Common myeloid progenitor, CD34-positive (primary cell): ENCODE results near the gene BANK1.
"Not testable (repeated sequence)": the region's sequence is repeated elsewhere in the genome, so short reads cannot be mapped to it uniquely, and the experiment has no call there.

ENCODE experiments used
- CTCF ChIA-PET: fragments of 350-600 bp; sonication (Branson Sonifier 250); formaldehyde crosslinking; loops from one replicate; lab custom pipeline; 2021; ENCODE audit warnings: antibody characterized with exemption; lab: Charles Lee
- POLR2A ChIA-PET: fragments of 350-600 bp; sonication (Branson Sonifier 250); formaldehyde crosslinking; loops from one replicate; lab custom pipeline; 2021; ENCODE audit warnings: antibody characterized with exemption; lab: Charles Lee
- DNase-seq, 3 donors: peaks; one replicate each; pipeline versions ENCODE4 v3.0.0 to v3.0.0-alpha.2; 2013
- H3K27ac ChIP-seq, 2 experiments: 1 replicate in 1 of 2; 2 replicates in 1 of 2; pipeline ENCODE4 v1.7.0; 2013; ENCODE audit warnings: inconsistent platforms in 2 of 2, low read length in 2 of 2, mild to moderate bottlenecking in 2 of 2, low read depth in 1 of 2, moderate library complexity in 1 of 2; ENCODE audit not compliant: severe bottlenecking in 2 of 2, insufficient read depth in 1 of 2, poor library complexity in 1 of 2
- H3K27me3 ChIP-seq, 5 experiments: replicated peaks in 2 of 5; 1 replicate in 3 of 5; 2 replicates in 2 of 5; pipeline versions ENCODE4 v1.6.1 to v1.7.0; 2013; ENCODE audit warnings: low read length in 4 of 5, mild to moderate bottlenecking in 2 of 5, moderate library complexity in 2 of 5, inconsistent platforms in 1 of 5; ENCODE audit not compliant: insufficient read depth in 5 of 5, control insufficient read depth in 4 of 5
- H3K36me3 ChIP-seq, 4 experiments: 1 replicate in 2 of 4; 2 replicates in 2 of 4; pipeline versions ENCODE4 v1.6.1 to v1.7.0; 2013; ENCODE audit warnings: low read length in 3 of 4, control low read depth in 1 of 4, mild to moderate bottlenecking in 1 of 4; ENCODE audit not compliant: control insufficient read depth in 4 of 4, insufficient read depth in 4 of 4
- H3K4me1 ChIP-seq, 4 experiments: 1 replicate in 3 of 4; 2 replicates in 1 of 4; pipeline versions ENCODE4 v1.6.1 to v1.7.1; 2013; ENCODE audit warnings: low read length in 3 of 4, mild to moderate bottlenecking in 3 of 4, control low read depth in 1 of 4, inconsistent platforms in 1 of 4, moderate library complexity in 1 of 4; ENCODE audit not compliant: control insufficient read depth in 4 of 4, insufficient read depth in 4 of 4; ENCODE audit errors: control extremely low read depth in 1 of 4
- H3K4me3 ChIP-seq, 7 experiments: 1 replicate in 4 of 7; 2 replicates in 3 of 7; pipeline versions ENCODE4 v1.5.1 to v1.7.0; 2013; ENCODE audit warnings: mild to moderate bottlenecking in 7 of 7, low read length in 6 of 7, moderate library complexity in 6 of 7, inconsistent platforms in 2 of 7, low read depth in 2 of 7, control low read depth in 1 of 7; ENCODE audit not compliant: insufficient read depth in 4 of 7, control insufficient read depth in 1 of 7; ENCODE audit errors: extremely low read depth in 1 of 7
- H3K9me3 ChIP-seq, 5 experiments: 1 replicate in 4 of 5; 2 replicates in 1 of 5; pipeline versions ENCODE4 v1.6.1 to v1.7.1; 2013; ENCODE audit warnings: low read length in 4 of 5, mild to moderate bottlenecking in 2 of 5, inconsistent platforms in 1 of 5, low read depth in 1 of 5, moderate library complexity in 1 of 5; ENCODE audit not compliant: control insufficient read depth in 4 of 5, insufficient read depth in 2 of 5; ENCODE audit errors: control extremely low read depth in 1 of 5
- WGBS: methylation state at CpG from one replicate; pipeline ENCODE4 v1.1.5; 2013; ENCODE audit not compliant: insufficient coverage; 5-methylcytosine and 5-hydroxymethylcytosine counted together

Gene BANK1

DNA sequence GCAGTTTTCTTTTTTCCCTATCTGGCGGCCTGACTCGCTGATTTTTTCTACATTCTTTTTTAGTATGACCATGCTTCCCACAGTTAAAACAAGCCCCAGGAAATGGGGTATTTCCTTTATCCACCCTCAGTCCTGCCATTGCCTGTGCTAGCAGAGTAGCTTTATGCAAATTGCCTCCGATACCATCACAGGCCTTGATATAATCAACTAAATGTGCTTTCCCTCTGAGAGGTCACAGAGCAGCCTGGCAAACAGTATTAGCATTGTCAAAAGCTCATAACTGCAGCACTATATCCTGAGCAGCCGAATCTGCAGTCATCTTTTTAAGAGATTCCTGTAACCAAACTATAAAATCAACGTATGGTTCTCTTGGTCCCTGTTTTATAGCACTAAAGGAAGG is 115.0 kb downstream of the BANK1 start:
- CTCF ChIA-PET: not testable (repeated sequence)
- 91% methylated on average over 5 of the region's 5 CpGs for WGBS

DNA sequence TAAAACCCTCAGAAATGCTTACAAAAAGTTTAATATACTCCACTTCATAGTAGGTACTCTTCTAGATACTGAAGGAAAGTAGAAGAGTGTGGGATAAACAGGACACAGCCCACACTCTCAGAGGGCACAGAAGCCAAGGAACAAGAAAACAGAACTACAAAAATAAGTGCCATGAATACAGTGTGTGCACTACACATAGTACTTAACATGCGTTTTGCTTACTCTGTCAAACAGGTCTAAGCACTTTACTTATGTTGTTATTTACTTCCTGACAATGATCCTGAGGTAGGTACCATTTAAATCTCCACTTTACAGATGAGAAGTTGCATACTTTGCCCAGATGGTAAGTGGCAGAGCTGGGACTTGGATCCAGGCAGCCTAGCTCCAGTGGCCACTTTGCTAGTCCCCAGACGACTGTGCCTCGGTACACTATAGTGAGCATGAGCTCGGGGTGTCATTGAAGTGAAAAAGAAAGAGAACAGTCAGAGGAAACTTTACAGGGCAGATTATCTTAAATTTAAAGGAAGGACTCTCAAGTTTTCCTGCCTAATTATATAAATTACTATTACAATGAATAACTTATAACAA is 120.3 kb downstream of the BANK1 start:
- H3K36me3 ChIP-seq: no peaks in the 10 kb centered on the region
- ChIA-PET POLR2A (no interaction called here), CTCF (no interaction called here)
- DNase-seq: no peak
- no peak overlapping the region for H3K27ac ChIP-seq
- H3K27me3 ChIP-seq: no peaks in the 10 kb centered on the region
- H3K9me3 ChIP-seq: peaks cover 0 to 8% (median 2%) of the 10 kb centered on the region in 5 experiments
- no peak overlapping the region for H3K4me3 ChIP-seq
- H3K4me1 ChIP-seq: no peaks in the 10 kb centered on the region
- WGBS: 92% methylated on average over 2 of the region's 4 CpGs

More for the DNA sequence above, 115.0 kb downstream of the BANK1 start:
- H3K27ac ChIP-seq, H3K27me3 ChIP-seq, H3K36me3 ChIP-seq, POLR2A ChIA-PET, H3K4me3 ChIP-seq, DNase-seq, H3K4me1 ChIP-seq, H3K9me3 ChIP-seq: not testable (repeated sequence)

GRCh38 chr4:101911616-101912015 is 121.1 kb downstream of the BANK1 start:
- H3K27me3 ChIP-seq: no peaks in the 10 kb centered on the region

DNA sequence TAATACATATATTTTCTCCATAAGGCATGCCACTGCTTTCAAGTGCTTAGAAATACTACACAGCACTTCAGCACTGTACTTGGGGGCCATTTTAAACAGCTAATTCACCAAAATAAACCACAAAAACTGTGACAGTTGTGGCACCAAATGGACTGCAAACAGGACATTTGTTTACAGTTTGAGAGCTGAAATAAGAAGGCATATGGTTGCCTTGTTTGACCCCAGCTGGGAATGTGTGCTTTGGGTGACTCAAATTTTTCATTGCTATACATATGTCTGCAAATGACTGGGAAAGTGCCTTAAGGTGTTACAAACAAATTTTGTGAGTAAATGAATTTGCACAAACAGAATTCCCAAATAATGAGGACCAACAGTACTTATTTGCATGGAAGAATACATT is 124.2 kb downstream of the BANK1 start:
- no peak overlapping the region for H3K4me3 ChIP-seq
- H3K4me1 ChIP-seq: no peaks in the 10 kb centered on the region
- peaks cover 0 to 5% (median 2%) of the 10 kb centered on the region in 5 experiments for H3K9me3 ChIP-seq
- DNase-seq: no peak
- ChIA-PET CTCF (no interaction called here), POLR2A (no interaction called here)
- H3K36me3 ChIP-seq: no peaks in the 10 kb centered on the region
- no peaks in the 10 kb centered on the region for H3K27me3 ChIP-seq
- H3K27ac ChIP-seq: no peak overlapping the region

More at GRCh38 chr4:101911616-101912015, 121.1 kb downstream of the BANK1 start:
- ChIA-PET POLR2A (no interaction called here), CTCF (no interaction called here)
- DNase-seq: no peak
- Histone ChIP-seq H3K4me1 (no peaks in the 10 kb centered on the region), H3K9me3 (peaks cover 0 to 6% (median 2%) of the 10 kb centered on the region in 5 experiments), H3K4me3 (no peak overlapping the region), H3K36me3 (no peaks in the 10 kb centered on the region), H3K27ac (no peak overlapping the region)

GRCh38 chr4:101919373-101919977 is 128.9 kb downstream of the BANK1 start:
- no peaks in the 10 kb centered on the region for H3K36me3 ChIP-seq
- ChIA-PET CTCF (no interaction called here), POLR2A (no interaction called here)
- H3K9me3 ChIP-seq: peaks cover 0 to 4% (median 0%) of the 10 kb centered on the region in 5 experiments
- WGBS: no CpG with 5 or more reads among the region's 4 CpGs
- H3K4me3 ChIP-seq: no peak overlapping the region
- DNase-seq: no peak
- H3K27ac ChIP-seq: no peak overlapping the region
- H3K27me3 ChIP-seq: no peaks in the 10 kb centered on the region
- H3K4me1 ChIP-seq: no peaks in the 10 kb centered on the region

- no peak overlapping the region for H3K4me3 ChIP-seq
- H3K27ac ChIP-seq: no peak overlapping the region
- no peak for DNase-seq
- POLR2A ChIA-PET: interaction anchor here (0.7 kb wide), 1 partner anchor 17 kb away, joined by 3 read pairs; no protein-coding TSS in a partner anchor
- CTCF ChIA-PET: no interaction called here
- WGBS: no CpG with 5 or more reads among the region's 3 CpGs
- no peaks in the 10 kb centered on the region for H3K9me3 ChIP-seq
- no peaks in the 10 kb centered on the region for H3K27me3 ChIP-seq
- H3K36me3 ChIP-seq: no peaks in the 10 kb centered on the region
- no peaks in the 10 kb centered on the region for H3K4me1 ChIP-seq
Measured at GRCh38 chr4:101921370-101921769, 130.8 kb downstream of the BANK1 start.

GRCh38 chr4:101931619-101932018 is 141.1 kb downstream of the BANK1 start:
- 100% methylated on average over 1 of the region's 1 CpG for WGBS
- no peaks in the 10 kb centered on the region for H3K4me1 ChIP-seq
- H3K9me3 ChIP-seq: no peaks in the 10 kb centered on the region
- DNase-seq: no peak
- no peaks in the 10 kb centered on the region for H3K36me3 ChIP-seq
- POLR2A ChIA-PET: no interaction called here
- CTCF ChIA-PET: no interaction called here
- H3K27me3 ChIP-seq: no peaks in the 10 kb centered on the region
- H3K27ac ChIP-seq: no peak overlapping the region
- H3K4me3 ChIP-seq: no peak overlapping the region
